IPS-15b (cell line): Measurements from ENCODE around the gene EVA1B.
A peak's percentile ranks its signal among the peaks of the same experiment; 100 is the strongest.

Experiments used
- H3K27me3 ChIP-seq: one replicate; pipeline ENCODE4 v1.6.1; 2013; ENCODE audit warnings: low read length; ENCODE audit not compliant: control insufficient read depth, insufficient read depth
- H3K36me3 ChIP-seq: one replicate; pipeline ENCODE4 v1.6.1; 2013; ENCODE audit warnings: low read length; ENCODE audit not compliant: control insufficient read depth, insufficient read depth
- H3K4me1 ChIP-seq: one replicate; pipeline ENCODE4 v1.6.1; 2013; ENCODE audit warnings: mild to moderate bottlenecking, low read length; ENCODE audit not compliant: control insufficient read depth, insufficient read depth
- H3K4me3 ChIP-seq: one replicate; pipeline ENCODE4 v1.5.1; 2013; ENCODE audit warnings: low read depth, low read length
- H3K9ac ChIP-seq: one replicate; pipeline ENCODE4 v1.6.1; 2013; ENCODE audit warnings: low read depth, mild to moderate bottlenecking, low read length
- H3K9me3 ChIP-seq: one replicate; pipeline ENCODE4 v1.6.1; 2013; ENCODE audit warnings: mild to moderate bottlenecking, low read length; ENCODE audit not compliant: control insufficient read depth, insufficient read depth

Gene EVA1B

DNA sequence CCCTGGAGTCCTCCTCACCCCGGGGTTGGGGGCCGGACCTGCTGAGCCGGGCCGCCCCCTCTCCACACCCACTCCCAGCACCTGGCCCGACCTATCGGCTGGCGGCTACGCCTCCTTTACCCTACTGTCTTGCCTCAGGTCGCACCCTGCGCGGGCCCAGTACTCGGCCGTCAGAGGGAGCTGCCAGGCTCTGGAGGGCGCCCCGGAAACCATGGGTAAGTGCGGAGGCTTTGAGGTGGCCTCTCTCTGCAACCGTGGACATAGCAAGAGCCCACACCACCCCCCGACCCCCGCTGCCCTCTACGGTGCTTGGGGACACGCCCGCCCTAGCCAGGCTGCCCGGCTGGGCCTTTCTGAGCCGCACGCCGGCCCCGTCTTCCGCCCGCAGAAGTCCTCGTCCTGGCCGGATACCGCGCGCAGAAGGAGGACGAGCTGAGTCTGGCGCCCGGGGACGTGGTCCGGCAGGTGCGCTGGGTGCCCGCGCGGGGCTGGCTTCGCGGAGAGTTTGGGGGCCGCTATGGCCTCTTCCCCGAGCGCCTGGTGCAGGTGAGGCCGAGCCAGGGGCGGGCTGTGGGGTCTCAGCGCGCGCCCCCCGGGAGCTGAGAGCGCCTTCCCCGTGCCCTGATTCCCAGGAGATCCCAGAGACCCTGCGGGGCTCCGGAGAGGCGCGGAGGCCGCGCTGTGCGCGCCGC lies 17.1 kb downstream of the EVA1B start, which contains the start of gene SH3D21:
TSS of gene SH3D21 (plus strand) at position 159 of the 692 bp plus-strand sequence. CDS start at position 212, 53 bp downstream.
- H3K9ac ChIP-seq: peak within 1 kb of the TSS; percentile 54
- no peaks in the 10 kb centered on the region for H3K9me3 ChIP-seq
- H3K36me3 ChIP-seq: peaks cover 24% of the 10 kb centered on the region
- peaks cover 3% of the 10 kb centered on the region for H3K4me1 ChIP-seq
- H3K27me3 ChIP-seq: no peaks in the 10 kb centered on the region
- peak within 1 kb of the TSS; percentile 84 for H3K4me3 ChIP-seq

DNA sequence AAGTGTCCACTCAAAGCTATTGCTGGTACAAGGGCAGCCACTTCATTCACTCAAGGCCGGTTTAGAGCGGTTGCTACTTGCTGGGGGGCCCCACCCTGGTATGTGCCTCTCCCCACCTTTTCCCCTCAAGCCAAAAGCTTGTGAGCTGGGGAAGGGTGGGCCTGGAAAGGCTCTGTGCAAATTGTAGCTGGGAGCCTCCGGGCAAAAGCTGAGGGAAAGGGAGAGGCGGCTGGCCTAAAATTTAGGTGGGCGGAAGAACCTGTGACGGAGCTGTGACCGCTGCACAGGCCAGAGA lies 17.6 kb downstream of the EVA1B start:
- H3K4me3 ChIP-seq: peak overlapping the region; percentile 40
- H3K9me3 ChIP-seq: no peaks in the 10 kb centered on the region
- peaks cover 3% of the 10 kb centered on the region for H3K4me1 ChIP-seq
- H3K9ac ChIP-seq: peak overlapping the region; percentile 49
- no peaks in the 10 kb centered on the region for H3K27me3 ChIP-seq
- peaks cover 29% of the 10 kb centered on the region for H3K36me3 ChIP-seq

DNA sequence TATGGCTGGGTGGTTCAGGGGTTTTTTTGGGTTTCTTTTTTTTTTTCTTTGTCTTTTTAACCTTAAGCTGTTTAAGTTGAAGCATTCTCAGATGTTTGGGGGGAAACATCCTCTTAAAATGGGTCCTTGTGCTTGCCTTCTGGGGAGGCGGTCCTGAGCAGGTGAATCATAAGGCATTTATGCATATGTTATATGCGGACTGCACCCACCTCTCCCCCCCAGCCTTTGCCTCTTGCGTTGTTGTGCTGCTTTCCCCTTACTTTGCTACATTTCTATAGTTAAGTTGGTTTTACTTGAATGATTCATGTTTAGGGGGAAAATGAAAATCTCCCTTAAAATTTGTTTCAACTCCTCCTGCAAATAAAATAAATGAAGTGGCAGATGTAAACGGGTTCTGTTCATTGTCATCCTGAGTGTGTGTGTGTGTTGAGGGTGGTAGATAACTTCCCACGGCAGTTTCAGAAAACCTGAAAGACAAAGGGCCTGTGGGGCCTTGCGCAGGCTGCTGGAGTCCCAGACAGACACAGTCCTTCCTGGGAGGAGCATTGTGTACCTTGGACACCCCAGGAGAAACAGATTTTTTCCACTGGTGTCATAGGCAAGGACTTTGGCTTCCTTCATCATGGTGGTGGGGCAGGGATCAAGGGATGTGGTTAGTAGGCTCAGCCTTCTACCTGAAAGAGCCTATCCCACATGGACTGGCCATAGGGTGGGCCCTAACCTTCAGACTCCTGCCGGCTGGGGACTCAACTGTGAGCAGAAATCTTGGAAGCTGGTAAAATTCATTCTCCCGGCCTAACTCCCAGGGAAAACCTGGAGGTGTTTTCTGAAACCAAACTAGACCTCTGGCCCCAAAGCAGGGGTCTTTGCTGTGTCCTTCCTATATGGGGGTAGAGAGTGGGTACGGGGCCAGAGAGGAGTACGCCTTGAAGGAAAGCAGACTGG lies 18.2 kb downstream of the EVA1B start:
- Histone ChIP-seq H3K4me1 (peaks cover 3% of the 10 kb centered on the region), H3K9ac (peak overlapping the region; percentile 49), H3K36me3 (peaks cover 34% of the 10 kb centered on the region), H3K4me3 (peak overlapping the region; percentile 40), H3K27me3 (no peaks in the 10 kb centered on the region), H3K9me3 (no peaks in the 10 kb centered on the region)

DNA sequence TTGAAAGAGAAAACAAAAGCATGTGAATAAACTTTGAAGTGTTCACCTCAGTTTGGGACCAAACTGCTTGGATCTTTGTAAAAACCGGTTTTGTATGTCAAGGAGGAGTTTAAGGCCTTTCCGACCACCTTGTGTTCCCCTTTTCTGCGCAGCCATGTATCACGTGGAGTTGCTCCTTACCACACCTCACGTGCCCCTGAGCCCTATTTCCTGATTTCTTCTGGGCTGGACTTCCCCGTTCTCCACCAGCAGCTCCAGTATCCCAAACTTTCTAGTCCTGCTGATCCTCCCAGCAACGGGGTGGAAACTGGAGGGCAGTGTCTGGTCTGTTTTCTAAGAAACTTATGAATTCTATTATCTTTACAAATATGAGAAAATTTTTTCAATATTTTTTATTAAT lies 18.9 kb downstream of the EVA1B start:
- H3K36me3 ChIP-seq: peaks cover 40% of the 10 kb centered on the region

DNA sequence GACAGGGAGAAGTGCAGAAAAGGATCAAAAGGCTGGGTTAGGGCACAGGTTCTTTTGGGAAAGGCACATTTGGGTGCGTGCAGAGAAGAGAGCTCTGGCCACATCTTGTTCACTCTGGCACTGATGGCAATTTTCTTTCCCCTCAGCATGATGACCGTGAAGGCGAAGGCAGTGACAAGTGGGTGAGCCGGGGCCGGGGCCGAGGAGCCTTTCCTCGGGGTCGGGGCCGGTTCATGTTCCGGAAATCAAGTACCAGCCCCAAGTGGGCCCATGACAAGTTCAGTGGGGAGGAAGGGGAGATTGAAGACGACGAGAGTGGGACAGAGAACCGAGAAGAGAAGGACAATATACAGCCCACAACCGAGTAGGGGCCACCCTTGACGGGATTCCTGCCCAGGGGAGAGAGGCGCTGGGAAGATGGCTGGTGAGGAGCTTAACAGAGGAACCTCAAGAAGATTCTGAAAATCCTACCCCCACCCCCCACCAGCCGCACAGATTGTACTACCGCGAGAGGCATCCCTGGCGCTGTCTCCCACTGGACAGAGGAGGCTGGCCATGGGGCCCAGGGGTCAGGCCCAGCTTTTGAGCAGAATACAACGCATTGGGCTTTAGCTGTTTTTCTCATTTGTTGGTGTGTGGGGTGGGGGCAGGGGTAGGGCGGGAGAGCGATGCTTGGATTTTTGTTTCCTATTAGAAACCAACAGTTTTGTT lies 19.6 kb downstream of the EVA1B start:
- peaks cover 40% of the 10 kb centered on the region for H3K36me3 ChIP-seq
- peaks cover 3% of the 10 kb centered on the region for H3K4me1 ChIP-seq
- H3K9me3 ChIP-seq: no peaks in the 10 kb centered on the region
- H3K4me3 ChIP-seq: no peak overlapping the region
- H3K27me3 ChIP-seq: no peaks in the 10 kb centered on the region
- H3K9ac ChIP-seq: no peak overlapping the region

More for the DNA sequence above, 18.9 kb downstream of the EVA1B start:
- Histone ChIP-seq H3K9me3 (no peaks in the 10 kb centered on the region), H3K9ac (no peak overlapping the region), H3K4me1 (peaks cover 3% of the 10 kb centered on the region), H3K27me3 (no peaks in the 10 kb centered on the region), H3K4me3 (no peak overlapping the region)

DNA sequence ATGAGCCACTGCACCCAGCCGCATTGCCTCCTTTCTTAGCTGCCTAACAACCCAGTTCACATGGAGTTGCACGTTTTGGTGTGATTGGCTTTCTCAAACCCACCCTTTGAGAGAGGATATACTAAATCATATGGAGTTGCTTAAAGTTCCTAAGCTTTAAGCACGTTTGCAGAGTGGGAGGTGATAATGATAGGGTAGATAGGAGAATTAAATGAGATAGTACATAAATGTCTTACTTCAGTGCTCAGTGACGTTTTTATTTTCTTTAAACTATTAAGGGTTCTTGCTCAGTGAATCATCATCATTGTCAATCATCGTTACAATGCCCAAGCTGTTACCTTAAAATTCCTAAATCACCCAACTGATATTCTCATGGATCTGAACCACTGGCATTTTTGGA lies 20.2 kb downstream of the EVA1B start:
- Histone ChIP-seq H3K9ac (no peak overlapping the region), H3K4me3 (no peak overlapping the region), H3K27me3 (no peaks in the 10 kb centered on the region), H3K36me3 (peaks cover 42% of the 10 kb centered on the region), H3K4me1 (peaks cover 3% of the 10 kb centered on the region), H3K9me3 (no peaks in the 10 kb centered on the region)

DNA sequence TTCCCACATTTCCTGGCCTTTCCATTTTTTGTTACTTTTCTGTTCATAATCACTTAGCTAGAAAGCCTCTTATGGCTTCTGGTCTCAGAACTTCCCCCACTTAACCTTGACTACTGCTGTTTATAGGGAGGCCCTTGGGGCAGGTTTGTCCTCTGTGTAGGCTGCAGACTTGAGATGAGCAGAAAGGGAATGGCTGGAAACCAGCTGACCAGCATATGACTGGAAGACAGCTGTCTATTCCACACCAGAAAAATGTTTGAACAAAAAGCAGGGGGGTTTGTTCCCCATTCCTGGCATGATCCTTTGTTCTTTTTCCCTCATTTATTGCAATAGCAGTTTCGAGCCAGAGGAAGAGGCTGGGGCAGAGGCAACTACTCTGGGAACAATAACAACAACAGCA lies 22.2 kb downstream of the EVA1B start:
- Histone ChIP-seq H3K4me1 (peaks cover 3% of the 10 kb centered on the region), H3K4me3 (no peak overlapping the region), H3K27me3 (no peaks in the 10 kb centered on the region), H3K9ac (no peak overlapping the region), H3K9me3 (no peaks in the 10 kb centered on the region), H3K36me3 (peaks cover 53% of the 10 kb centered on the region)

DNA sequence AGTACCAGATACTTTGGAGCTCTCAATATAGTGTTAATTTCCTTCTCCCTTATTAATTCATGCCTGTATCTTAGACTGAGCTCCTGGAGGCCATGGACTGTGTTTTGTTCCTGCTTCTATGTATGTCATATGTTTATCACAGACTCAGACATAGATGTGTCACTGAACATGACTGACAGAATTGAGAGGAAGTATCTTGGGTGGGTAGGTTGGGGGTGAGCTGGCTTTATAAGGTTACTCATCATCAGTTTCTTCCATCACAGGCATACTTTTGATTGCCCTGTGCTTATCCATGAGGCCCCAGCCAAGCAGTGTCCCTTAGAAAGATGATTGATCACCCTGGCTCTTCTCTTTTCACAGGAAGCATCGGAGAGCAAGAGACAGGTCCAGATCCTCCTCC lies 22.9 kb downstream of the EVA1B start:
- Histone ChIP-seq H3K36me3 (peaks cover 55% of the 10 kb centered on the region), H3K4me3 (no peak overlapping the region), H3K9ac (no peak overlapping the region), H3K9me3 (no peaks in the 10 kb centered on the region), H3K27me3 (no peaks in the 10 kb centered on the region), H3K4me1 (peaks cover under 1% of the 10 kb centered on the region)

DNA sequence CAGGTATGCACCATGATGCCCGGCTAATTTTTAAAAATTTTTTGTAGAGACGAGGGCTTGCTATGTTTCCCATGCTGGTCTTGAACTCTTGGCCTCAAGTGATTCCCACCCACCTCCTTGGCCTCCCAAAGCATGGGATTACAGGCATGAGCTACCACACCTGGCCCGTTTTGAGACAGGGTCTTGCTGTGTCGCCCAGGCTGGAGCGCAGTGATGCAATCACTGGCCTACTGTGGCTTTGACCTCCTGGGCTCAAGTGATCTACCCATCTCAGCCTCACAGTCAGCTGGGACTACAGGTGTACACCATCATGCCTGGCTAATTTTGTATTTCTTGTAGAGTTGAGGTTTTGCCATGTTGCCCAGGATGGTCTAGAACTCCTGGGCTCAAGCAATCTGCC lies 24.8 kb downstream of the EVA1B start:
- no peak overlapping the region for H3K4me3 ChIP-seq
- no peak overlapping the region for H3K9ac ChIP-seq
- no peaks in the 10 kb centered on the region for H3K4me1 ChIP-seq
- H3K9me3 ChIP-seq: no peaks in the 10 kb centered on the region
- no peaks in the 10 kb centered on the region for H3K27me3 ChIP-seq
- H3K36me3 ChIP-seq: peaks cover 62% of the 10 kb centered on the region

DNA sequence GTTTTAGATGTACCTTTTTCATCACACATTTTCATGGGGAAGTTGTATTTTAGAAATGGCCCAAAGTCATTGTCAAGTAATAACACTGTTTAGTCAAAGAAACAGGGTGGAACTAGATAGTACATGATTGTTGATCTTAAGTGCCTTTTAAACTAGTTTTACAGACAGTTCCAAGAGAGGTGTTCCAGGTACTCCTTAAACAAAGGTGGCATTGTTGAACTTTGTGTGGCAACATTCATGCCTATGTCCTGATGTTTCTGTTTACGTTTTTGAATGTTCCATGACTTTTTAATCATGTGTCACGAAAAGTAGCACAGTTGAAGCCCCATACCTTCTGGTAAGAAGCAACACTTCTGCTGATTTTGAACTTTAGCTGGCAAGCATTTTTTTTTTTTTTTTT lies 26.4 kb downstream of the EVA1B start:
- Histone ChIP-seq H3K9me3 (no peaks in the 10 kb centered on the region), H3K27me3 (no peaks in the 10 kb centered on the region), H3K4me1 (no peaks in the 10 kb centered on the region), H3K9ac (no peak overlapping the region), H3K4me3 (no peak overlapping the region), H3K36me3 (peaks cover 55% of the 10 kb centered on the region)

DNA sequence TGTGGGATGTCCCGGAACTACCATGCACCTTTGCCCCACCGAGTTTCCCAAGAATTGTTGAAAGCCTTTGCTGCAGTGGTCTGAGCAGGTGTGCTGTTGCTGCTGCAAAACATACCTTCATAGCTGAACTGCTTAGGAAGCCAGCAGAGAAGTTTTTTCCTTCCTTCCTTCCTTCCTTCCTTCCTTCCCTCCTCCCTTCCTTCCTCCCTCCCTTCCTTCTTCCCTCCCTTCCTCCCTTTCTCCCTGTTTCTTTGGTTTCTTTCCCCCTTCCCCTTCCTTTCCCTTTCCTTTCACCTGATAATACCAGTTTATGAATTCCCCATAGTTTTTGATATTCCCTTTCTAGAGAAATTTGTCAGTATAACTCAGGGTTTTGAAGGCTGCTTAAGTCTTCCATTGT lies 28.1 kb downstream of the EVA1B start:
- Histone ChIP-seq H3K27me3 (no peaks in the 10 kb centered on the region), H3K9ac (no peak overlapping the region), H3K9me3 (no peaks in the 10 kb centered on the region), H3K36me3 (peaks cover 57% of the 10 kb centered on the region), H3K4me1 (no peaks in the 10 kb centered on the region), H3K4me3 (no peak overlapping the region)
